HEK293 (cell line): ENCODE results near the gene MPHOSPH9.
A peak's percentile ranks its signal among the peaks of the same experiment; 100 is the strongest.

Experiments
- CTCF ChIA-PET: fragments of 350-600 bp; formaldehyde crosslinking; extraction: SDS; loops from one replicate; lab custom pipeline; 2021; ENCODE audit warnings: antibody characterized with exemption; lab: Yijun Ruan, JAX
- POLR2A ChIA-PET: fragments of 300-600 bp; formaldehyde crosslinking; extraction: SDS; loops from one replicate; lab custom pipeline; 2020; ENCODE audit warnings: antibody characterized with exemption, inconsistent platforms; lab: Yijun Ruan, JAX
- H3K27ac ChIP-seq: fragments of 200-500 bp; sonication (Bioruptor generic); 2 replicates; pipeline ENCODE4 v1.5.1; 2014; ENCODE audit warnings: low read depth, low read length, control low read depth, inconsistent platforms; ENCODE audit errors: extremely low read depth
- H3K36me3 ChIP-seq, 2 experiments: fragments of 200-500 bp in 1 of 2; sonication (Bioruptor generic) in 1 of 2; 1 replicate in 1 of 2; 2 replicates in 1 of 2; pipeline ENCODE4 v1.5.1; 2014 to 2017; ENCODE audit warnings: inconsistent platforms in 2 of 2, low read length in 2 of 2; ENCODE audit not compliant: control insufficient read depth in 2 of 2, insufficient read depth in 1 of 2
- H3K4me1 ChIP-seq: fragments of 200-500 bp; sonication (Bioruptor generic); 2 replicates; pipeline ENCODE4 v1.5.1; 2014; ENCODE audit warnings: mild to moderate bottlenecking, low read length, inconsistent platforms; ENCODE audit not compliant: control insufficient read depth, insufficient read depth
- H3K4me3 ChIP-seq: 2 replicates; pipeline ENCODE4 v1.5.1; 2011; ENCODE audit warnings: low read depth, mild to moderate bottlenecking, control low read depth, low read length, moderate library complexity
- H3K9me3 ChIP-seq: fragments of 200-500 bp; sonication (Bioruptor generic); 2 replicates; pipeline ENCODE4 v1.5.1; 2014; ENCODE audit warnings: low read depth, low read length, inconsistent platforms; ENCODE audit not compliant: control insufficient read depth, insufficient read depth
- ELK4 ChIP-seq: IDR thresholded peaks from 2 replicates; pipeline ENCODE4 v1.6.1; 2011; ENCODE audit warnings: mild to moderate bottlenecking, low read depth, low read length, borderline replicate concordance
- FEZF1 ChIP-seq: fragments of 450-650 bp; formaldehyde crosslinking; IDR thresholded peaks from 2 replicates; pipeline ENCODE4 v1.5.1; 2016; ENCODE audit warnings: missing biosample characterization, missing genetic modification characterization
- HOXC10 ChIP-seq: sonication (generic); formaldehyde crosslinking; IDR thresholded peaks from 2 replicates; pipeline ENCODE4 v1.8.1; 2023; ENCODE audit warnings: mild to moderate bottlenecking, missing genetic modification reagents
- KLF17 ChIP-seq: fragments of 450-650 bp; formaldehyde crosslinking; IDR thresholded peaks from 2 replicates; pipeline ENCODE4 v1.5.1; 2016; ENCODE audit warnings: missing biosample characterization, missing genetic modification characterization
- KLF8 ChIP-seq: fragments of 450-650 bp; formaldehyde crosslinking; IDR thresholded peaks from 2 replicates; pipeline ENCODE4 v1.5.1; 2016; ENCODE audit warnings: missing biosample characterization, missing genetic modification characterization
- OVOL3 ChIP-seq: fragments of 450-650 bp; formaldehyde crosslinking; IDR thresholded peaks from 2 replicates; pipeline ENCODE4 v1.5.1; 2016; ENCODE audit warnings: missing biosample characterization, missing genetic modification characterization
- PRDM10 ChIP-seq: fragments of 450-650 bp; formaldehyde crosslinking; IDR thresholded peaks from 2 replicates; pipeline ENCODE4 v1.5.1; 2016; ENCODE audit warnings: missing biosample characterization, missing genetic modification characterization
- SALL2 ChIP-seq: fragments of 450-650 bp; formaldehyde crosslinking; IDR thresholded peaks from 2 replicates; pipeline ENCODE4 v1.5.0; 2017; ENCODE audit warnings: missing biosample characterization, mild to moderate bottlenecking, missing genetic modification characterization, borderline replicate concordance
- SCRT1 ChIP-seq: fragments of 450-650 bp; formaldehyde crosslinking; IDR thresholded peaks from 2 replicates; pipeline ENCODE4 v1.5.1; 2016; ENCODE audit warnings: missing biosample characterization, missing genetic modification characterization, borderline replicate concordance
- SCRT2 ChIP-seq: fragments of 450-650 bp; formaldehyde crosslinking; IDR thresholded peaks from 2 replicates; pipeline ENCODE4 v1.5.1; 2016; ENCODE audit warnings: missing biosample characterization, missing genetic modification characterization
- TRIM28 ChIP-seq: IDR thresholded peaks from 2 replicates; pipeline ENCODE4 v1.6.1; 2011; ENCODE audit warnings: low read length, control low read depth, borderline replicate concordance
- ZBTB26 ChIP-seq: fragments of 450-650 bp; formaldehyde crosslinking; optimal IDR thresholded peaks from 2 replicates; pipeline ENCODE3; 2016; ENCODE audit warnings: missing biosample characterization, mild to moderate bottlenecking, missing genetic modification characterization
- ZIC2 ChIP-seq: fragments of 450-650 bp; formaldehyde crosslinking; IDR thresholded peaks from 2 replicates; pipeline ENCODE4 v1.5.1; 2016; ENCODE audit warnings: missing biosample characterization, missing genetic modification characterization
- ZNF148 ChIP-seq: fragments of 450-650 bp; formaldehyde crosslinking; IDR thresholded peaks from 2 replicates; pipeline ENCODE4 v1.5.0; 2017; ENCODE audit warnings: missing biosample characterization, missing genetic modification characterization, borderline replicate concordance
- ZNF16 ChIP-seq: fragments of 450-650 bp; formaldehyde crosslinking; IDR thresholded peaks from 2 replicates; pipeline ENCODE4 v1.5.1; 2016; ENCODE audit warnings: low read depth, missing biosample characterization, missing genetic modification characterization
- ZNF292 ChIP-seq: fragments of 450-650 bp; formaldehyde crosslinking; IDR thresholded peaks from 2 replicates; pipeline ENCODE4 v1.5.1; 2016; ENCODE audit warnings: low read depth, missing biosample characterization, missing genetic modification characterization, borderline replicate concordance
- ZNF354C ChIP-seq: fragments of 450-650 bp; formaldehyde crosslinking; IDR thresholded peaks from 2 replicates; pipeline ENCODE4 v1.5.1; 2016; ENCODE audit warnings: missing biosample characterization, missing genetic modification characterization, low read depth, borderline replicate concordance
- ZNF433 ChIP-seq: fragments of 450-650 bp; formaldehyde crosslinking; IDR thresholded peaks from 2 replicates; pipeline ENCODE4 v1.5.1; 2016; ENCODE audit warnings: missing biosample characterization, missing genetic modification characterization, low read depth
- ZNF449 ChIP-seq: fragments of 450-650 bp; formaldehyde crosslinking; IDR thresholded peaks from 2 replicates; pipeline ENCODE4 v1.5.1; 2017; ENCODE audit warnings: missing biosample characterization, mild to moderate bottlenecking, missing genetic modification characterization, moderate library complexity
- ZNF530 ChIP-seq: fragments of 450-650 bp; formaldehyde crosslinking; IDR thresholded peaks from 2 replicates; pipeline ENCODE4 v1.5.1; 2016; ENCODE audit warnings: low read depth, missing biosample characterization, missing genetic modification characterization
- ZNF626 ChIP-seq: fragments of 450-650 bp; sonication (Bioruptor Pico); formaldehyde crosslinking; IDR thresholded peaks from 2 replicates; pipeline ENCODE4 v1.5.1; 2018; ENCODE audit warnings: missing biosample characterization, missing genetic modification characterization, inconsistent platforms
- ZNF777 ChIP-seq: fragments of 450-650 bp; formaldehyde crosslinking; IDR thresholded peaks from 2 replicates; pipeline ENCODE4 v1.5.1; 2017; ENCODE audit warnings: missing biosample characterization, missing genetic modification characterization, borderline replicate concordance
- ZNF837 ChIP-seq: fragments of 450-650 bp; formaldehyde crosslinking; IDR thresholded peaks from 2 replicates; pipeline ENCODE4 v1.5.1; 2016; ENCODE audit warnings: missing biosample characterization, missing genetic modification characterization

The MPHOSPH9 gene

GRCh38 chr12:123250471-123251383 lies 17.8 kb upstream of the MPHOSPH9 start:
- CTCF ChIA-PET = interaction anchor here (0.6 to 2.0 kb wide), 3 partner anchors 12 to 26 kb away, joined by 4 to 12 read pairs (median 6); partner anchors contain the start of genes MPHOSPH9 and MTRFR
- Histone ChIP-seq H3K27ac (peak overlapping the region; percentile 7; the same call in 1 of the 2 replicates), H3K36me3 (peaks cover 12 to 37% of the 10 kb centered on the region in 2 experiments; a peak in 2 of 3 replicates), H3K9me3 (no peaks in the 10 kb centered on the region), H3K4me3 (no peak overlapping the region), H3K4me1 (no peaks in the 10 kb centered on the region)
- POLR2A ChIA-PET = interaction anchor here (1.2 to 5.7 kb wide), 3 partner anchors 9 to 19 kb away, joined by 4 to 56 read pairs (median 5); partner anchors contain the start of genes MPHOSPH9 and MTRFR
- TF ChIP-seq HOXC10 (CRISPR knock-in tag) (no peak), ZNF777 (tag by site-specific recombination) (no peak), TRIM28 (no peak), ZBTB26 (tag by site-specific recombination) (no peak), SCRT1 (tag by site-specific recombination) (peak; percentile 61; the same call in 1 of the 2 replicates), ELK4 (no peak), ZNF837 (tag by site-specific recombination) (no peak), ZNF354C (tag by site-specific recombination) (no peak), KLF17 (tag by site-specific recombination) (peak; percentile 52; the same call in 1 of the 2 replicates), ZNF530 (tag by site-specific recombination) (no peak), ZNF148 (no peak), SCRT2 (tag by site-specific recombination) (peak; percentile 91), ZNF292 (no peak), FEZF1 (tag by site-specific recombination) (no peak), KLF8 (tag by site-specific recombination) (no peak), ZIC2 (tag by site-specific recombination) (no peak), ZNF626 (tag by site-specific recombination) (no peak), OVOL3 (no peak), ZNF433 (tag by site-specific recombination) (no peak), SALL2 (tag by site-specific recombination) (no peak), ZNF449 (no peak), PRDM10 (peak; percentile 88), ZNF16 (tag by site-specific recombination) (no peak)
